Trophoblast cell (in vitro differentiated cells and primary cell): Measurements from ENCODE around the gene GNGT1.
"Not testable (repeated sequence)": the region's sequence is repeated elsewhere in the genome, so short reads cannot be mapped to it uniquely, and the experiment has no call there.

Experiments used
- DNase-seq, 2 donors: peaks; one replicate each; pipeline ENCODE4 v3.0.0-alpha.2; 2016
- H2AFZ ChIP-seq: 2 replicates; pipeline ENCODE4 v1.6.1; 2013; ENCODE audit warnings: low read length, moderate library complexity, mild to moderate bottlenecking; ENCODE audit not compliant: insufficient read depth, poor library complexity
- H2AK5ac ChIP-seq: 2 replicates; pipeline ENCODE4 v1.6.1; 2013; ENCODE audit warnings: mild to moderate bottlenecking, low read length
- H2BK120ac ChIP-seq: 2 replicates; pipeline ENCODE4 v1.6.1; 2013; ENCODE audit warnings: low read length, mild to moderate bottlenecking, moderate library complexity; ENCODE audit not compliant: insufficient read depth, poor library complexity
- H2BK12ac ChIP-seq: 2 replicates; pipeline ENCODE4 v1.6.1; 2013; ENCODE audit warnings: mild to moderate bottlenecking, low read length, moderate library complexity
- H2BK5ac ChIP-seq: 2 replicates; pipeline ENCODE4 v1.6.1; 2013; ENCODE audit warnings: low read length, low read depth, moderate library complexity, mild to moderate bottlenecking; ENCODE audit not compliant: poor library complexity
- H3K14ac ChIP-seq: 2 replicates; pipeline ENCODE4 v1.6.1; 2013; ENCODE audit warnings: mild to moderate bottlenecking, low read length
- H3K18ac ChIP-seq: 2 replicates; pipeline ENCODE4 v1.6.1; 2013; ENCODE audit warnings: mild to moderate bottlenecking, low read length
- H3K23ac ChIP-seq: 2 replicates; pipeline ENCODE4 v1.6.1; 2013; ENCODE audit warnings: low read length
- H3K27ac ChIP-seq: 2 replicates; pipeline ENCODE4 v1.5.1; 2013; ENCODE audit warnings: low read depth, mild to moderate bottlenecking, inconsistent platforms, low read length, moderate library complexity
- H3K27me3 ChIP-seq: 2 replicates; pipeline ENCODE4 v1.6.1; 2013; ENCODE audit warnings: inconsistent platforms, mild to moderate bottlenecking, low read length, moderate library complexity; ENCODE audit not compliant: insufficient read depth
- H3K36me3 ChIP-seq, 2 experiments: 1 replicate in 1 of 2; 2 replicates in 1 of 2; pipeline ENCODE4 v1.6.1; 2013; ENCODE audit warnings: low read length in 2 of 2, mild to moderate bottlenecking in 2 of 2, moderate library complexity in 1 of 2; ENCODE audit not compliant: insufficient read depth in 2 of 2, control insufficient read depth in 1 of 2
- H3K4ac ChIP-seq: 2 replicates; pipeline ENCODE4 v1.6.1; 2013; ENCODE audit warnings: low read depth, mild to moderate bottlenecking, low read length, moderate library complexity
- H3K4me1 ChIP-seq, 2 experiments: 1 replicate in 1 of 2; 2 replicates in 1 of 2; pipeline ENCODE4 v1.6.1; 2013; ENCODE audit warnings: low read length in 2 of 2, mild to moderate bottlenecking in 2 of 2, moderate library complexity in 1 of 2; ENCODE audit not compliant: insufficient read depth in 2 of 2, control insufficient read depth in 1 of 2
- H3K4me2 ChIP-seq: 2 replicates; pipeline ENCODE4 v1.6.1; 2013; ENCODE audit warnings: inconsistent platforms, mild to moderate bottlenecking, low read length, moderate library complexity
- H3K4me3 ChIP-seq: 2 replicates; pipeline ENCODE4 v1.5.1; 2013; ENCODE audit warnings: mild to moderate bottlenecking, low read depth, low read length, inconsistent platforms
- H3K79me1 ChIP-seq: one replicate; pipeline ENCODE4 v1.6.1; 2013; ENCODE audit warnings: low read length
- H3K79me2 ChIP-seq: 2 replicates; pipeline ENCODE4 v1.6.1; 2013; ENCODE audit warnings: low read length, mild to moderate bottlenecking; ENCODE audit not compliant: control insufficient read depth, insufficient read depth, poor library complexity
- H3K9ac ChIP-seq: 2 replicates; pipeline ENCODE4 v1.6.1; 2013; ENCODE audit warnings: mild to moderate bottlenecking, low read length
- H3K9me3 ChIP-seq: 2 replicates; pipeline ENCODE4 v1.6.1; 2013; ENCODE audit warnings: low read depth, mild to moderate bottlenecking, control low read depth, inconsistent platforms, low read length; ENCODE audit not compliant: insufficient read depth
- H4K12ac ChIP-seq: 2 replicates; pipeline ENCODE4 v1.6.1; 2013; ENCODE audit warnings: low read depth, mild to moderate bottlenecking, low read length, moderate library complexity
- H4K8ac ChIP-seq: 2 replicates; pipeline ENCODE4 v1.6.1; 2013; ENCODE audit warnings: low read depth, mild to moderate bottlenecking, low read length, moderate library complexity
- H4K91ac ChIP-seq: one replicate; pipeline ENCODE4 v1.6.1; 2013; ENCODE audit warnings: low read depth, mild to moderate bottlenecking, low read length, moderate library complexity
- WGBS: extraction: QIAGEN DNeasy Blood & Tissue Kit; methylation state at CpG from one replicate; pipeline ENCODE4 v1.1.7; 2013; ENCODE audit warnings: missing lambda C conversion rate; ENCODE audit not compliant: insufficient read length, insufficient coverage; ENCODE audit errors: extremely low coverage; 5-methylcytosine and 5-hydroxymethylcytosine counted together

Gene GNGT1

DNA sequence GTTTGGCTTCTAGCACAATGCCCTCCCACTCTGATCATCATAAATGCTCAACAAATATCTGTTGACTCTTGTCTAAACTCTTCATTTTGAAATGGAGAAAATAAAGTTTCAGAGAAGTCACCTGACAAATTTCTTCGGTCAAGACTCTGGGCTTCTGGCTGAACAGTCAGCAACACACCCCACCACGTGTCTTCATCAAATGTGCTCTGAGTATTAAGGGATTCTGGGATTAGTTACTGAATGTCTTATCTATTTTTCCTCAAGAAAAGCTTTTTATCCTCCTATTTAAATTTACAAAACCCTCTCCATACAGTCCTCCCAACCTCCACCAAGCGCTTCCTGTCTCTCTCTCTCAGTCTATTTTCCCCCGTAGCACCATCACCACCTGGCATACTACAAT is 9.9 kb downstream of the GNGT1 start:
- not testable (repeated sequence) for H2AFZ ChIP-seq, DNase-seq, H3K27ac ChIP-seq, H3K18ac ChIP-seq, H3K4me3 ChIP-seq, H2AK5ac ChIP-seq, H2BK120ac ChIP-seq, H3K79me2 ChIP-seq, H2BK12ac ChIP-seq, H3K9me3 ChIP-seq, H3K4me2 ChIP-seq, H3K23ac ChIP-seq, H3K14ac ChIP-seq, H3K4ac ChIP-seq, H3K4me1 ChIP-seq, H4K8ac ChIP-seq, H4K91ac ChIP-seq, H3K36me3 ChIP-seq, H3K79me1 ChIP-seq, H4K12ac ChIP-seq, H3K9ac ChIP-seq, H3K27me3 ChIP-seq, H2BK5ac ChIP-seq
- no CpG with 5 or more reads among the region's 4 CpGs for WGBS

DNA sequence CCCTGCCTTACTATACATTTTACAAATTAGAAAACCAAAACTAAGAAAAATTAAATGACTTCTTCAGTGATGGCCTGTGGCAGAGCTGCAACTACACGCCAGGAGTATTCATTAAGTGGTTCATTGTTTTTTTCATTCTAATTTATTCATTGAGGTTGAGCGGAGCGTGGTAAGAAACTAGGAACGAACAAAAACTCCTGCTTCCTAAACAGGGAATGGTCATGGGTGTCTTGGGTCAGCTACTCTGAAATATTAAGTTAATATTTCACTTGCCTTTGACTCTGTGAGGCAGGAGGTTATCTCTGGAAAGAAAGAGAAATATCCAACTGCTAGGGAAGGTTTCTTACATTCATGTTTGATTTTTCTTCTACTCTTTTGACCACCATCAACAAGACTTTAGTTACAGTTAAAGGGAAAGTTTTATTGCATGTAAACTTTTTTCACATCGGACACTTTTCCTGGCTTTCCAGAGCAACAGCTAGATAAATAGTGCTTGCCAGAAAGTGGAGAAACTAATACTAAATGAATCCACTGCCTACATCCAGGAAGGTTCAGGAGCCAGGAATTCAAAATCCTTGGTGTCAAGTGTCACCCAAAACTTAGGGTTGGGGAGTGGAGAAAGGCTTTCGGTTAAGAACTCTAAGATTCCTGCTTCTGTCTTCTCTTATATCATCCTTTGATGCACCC is 14.3 kb downstream of the GNGT1 start:
- no CpG with 5 or more reads among the region's 6 CpGs for WGBS
- no peak overlapping the region for H4K91ac ChIP-seq

DNA sequence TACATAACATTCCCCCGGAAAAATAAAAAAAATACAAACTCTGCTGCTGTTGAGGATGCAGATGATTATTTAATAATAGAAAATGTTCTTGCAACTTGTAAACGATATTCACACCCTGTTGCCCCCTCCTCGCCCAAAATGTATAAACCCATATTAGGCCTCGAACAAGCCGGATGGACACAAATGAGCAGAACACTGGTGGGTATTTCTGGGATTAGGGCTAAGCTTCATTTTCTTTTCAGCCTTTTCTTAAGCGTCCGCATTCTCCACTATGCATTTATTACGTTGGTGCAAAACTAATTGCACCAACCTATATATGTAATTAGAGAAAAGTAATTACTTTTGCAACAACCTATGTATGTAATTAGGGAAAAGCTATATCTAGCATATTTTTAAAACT is 14.8 kb downstream of the GNGT1 start:
- no peak overlapping the region for H2BK12ac ChIP-seq
- H3K23ac ChIP-seq: no peak overlapping the region

More for the DNA sequence above, 14.3 kb downstream of the GNGT1 start:
- H4K12ac ChIP-seq: no peak overlapping the region
- no peak overlapping the region for H3K23ac ChIP-seq
- DNase-seq: no peak
- no peak overlapping the region for H2AK5ac ChIP-seq
- no peaks in the 10 kb centered on the region for H3K9me3 ChIP-seq
- peaks cover 5% of the 10 kb centered on the region for H3K79me1 ChIP-seq
- peaks cover 3% of the 10 kb centered on the region for H3K79me2 ChIP-seq
- no peak overlapping the region for H2BK120ac ChIP-seq
- H3K27ac ChIP-seq: no peak overlapping the region
- no peak overlapping the region for H3K4ac ChIP-seq
- no peak overlapping the region for H3K4me3 ChIP-seq
- no peaks in the 10 kb centered on the region for H3K27me3 ChIP-seq
- H2AFZ ChIP-seq: no peak overlapping the region
- no peaks in the 10 kb centered on the region for H3K36me3 ChIP-seq
- peaks cover 0 to 2% of the 10 kb centered on the region in 2 experiments for H3K4me1 ChIP-seq
- no peak overlapping the region for H3K9ac ChIP-seq
- no peak overlapping the region for H2BK5ac ChIP-seq
- no peak overlapping the region for H2BK12ac ChIP-seq
- no peak overlapping the region for H4K8ac ChIP-seq
- H3K18ac ChIP-seq: no peak overlapping the region
- H3K4me2 ChIP-seq: no peak overlapping the region
- H3K14ac ChIP-seq: no peak overlapping the region

DNA sequence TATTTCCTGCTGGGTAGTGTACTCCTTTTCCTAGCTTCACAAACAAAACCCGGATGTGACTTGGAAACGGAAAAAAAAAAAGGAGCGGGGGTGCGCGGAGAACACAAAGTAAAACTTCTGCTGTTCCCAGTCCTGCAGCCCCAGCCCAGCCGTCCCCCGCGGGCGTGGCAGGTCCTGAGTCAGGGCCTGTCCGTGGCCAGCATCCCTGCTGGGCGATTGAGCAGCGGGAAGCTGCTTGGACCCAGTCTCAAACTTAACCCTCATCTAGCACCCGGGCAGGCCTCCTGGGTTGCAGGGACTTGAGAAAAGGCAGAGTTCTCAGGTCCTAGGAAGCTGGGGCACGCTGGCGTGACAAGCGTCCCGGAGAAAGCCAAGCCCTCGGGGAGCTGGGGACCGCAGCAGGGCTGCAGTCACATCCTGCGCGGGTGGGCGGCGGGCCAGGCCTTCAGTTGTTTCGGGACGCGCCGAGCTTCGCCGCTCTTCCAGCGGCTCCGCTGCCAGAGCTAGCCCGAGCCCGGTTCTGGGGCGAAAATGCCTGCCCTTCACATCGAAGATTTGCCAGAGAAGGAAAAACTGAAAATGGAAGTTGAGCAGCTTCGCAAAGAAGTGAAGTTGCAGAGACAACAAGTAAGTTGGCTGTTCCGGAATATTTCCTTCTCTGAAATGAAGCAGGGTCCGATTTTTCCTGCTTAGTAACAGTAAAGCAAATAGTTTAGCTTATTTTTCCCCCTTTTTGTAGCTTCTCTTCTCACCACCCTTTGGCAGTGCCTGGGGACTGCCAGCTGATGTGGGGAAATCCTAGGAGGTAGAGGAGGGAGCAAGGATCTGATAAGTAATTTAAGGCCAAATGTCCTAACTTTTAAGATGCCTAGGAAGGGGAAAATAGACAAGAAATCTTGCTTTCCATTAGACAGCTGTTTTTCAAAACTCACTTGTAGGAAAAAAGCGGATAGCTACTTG is 15.5 kb downstream of the GNGT1 start, which contains the start of gene GNG11:
TSS of gene GNG11 (plus strand) at position 129 of the 960 bp plus-strand sequence. CDS start at position 532, 403 bp downstream.
- no peaks in the 10 kb centered on the region for H3K9me3 ChIP-seq
- peak within 1 kb of the TSS; percentile 83 for H3K4me2 ChIP-seq
- H3K79me2 ChIP-seq: peaks cover 3% of the 10 kb centered on the region
- H2BK120ac ChIP-seq: peak within 1 kb of the TSS; percentile 50
- peak within 1 kb of the TSS; percentile 28 for H3K9ac ChIP-seq
- H3K27me3 ChIP-seq: no peaks in the 10 kb centered on the region
- peak within 1 kb of the TSS; percentile 28 for H2AFZ ChIP-seq
- H4K91ac ChIP-seq: peak within 1 kb of the TSS; percentile 62
- peak within 1 kb of the TSS; percentile 23 for H2BK12ac ChIP-seq
- WGBS: no CpG with 5 or more reads among the region's 39 CpGs
- DNase-seq: peak; percentile 1 to 28
- no peak within 1 kb of the TSS for H2AK5ac ChIP-seq
- H3K18ac ChIP-seq: peak within 1 kb of the TSS; percentile 0
- peak within 1 kb of the TSS; percentile 65 for H3K4me3 ChIP-seq
- H4K12ac ChIP-seq: peak within 1 kb of the TSS; percentile 17
- peak within 1 kb of the TSS; percentile 52 for H4K8ac ChIP-seq
- H2BK5ac ChIP-seq: peak within 1 kb of the TSS; percentile 21
- peaks cover 0 to 2% of the 10 kb centered on the region in 2 experiments for H3K4me1 ChIP-seq
- H3K36me3 ChIP-seq: no peaks in the 10 kb centered on the region
- H3K4ac ChIP-seq: no peak within 1 kb of the TSS
- peaks cover 5% of the 10 kb centered on the region for H3K79me1 ChIP-seq
- no peak within 1 kb of the TSS for H3K23ac ChIP-seq
- H3K14ac ChIP-seq: peak within 1 kb of the TSS; percentile 16
- H3K27ac ChIP-seq: no peak within 1 kb of the TSS

More for the DNA sequence above, 14.8 kb downstream of the GNGT1 start:
- no peak overlapping the region for H4K91ac ChIP-seq
- no peak overlapping the region for H4K12ac ChIP-seq
- WGBS: no CpG with 5 or more reads among the region's 8 CpGs
- H4K8ac ChIP-seq: no peak overlapping the region
- no peak overlapping the region for H2BK5ac ChIP-seq
- H3K27me3 ChIP-seq: no peaks in the 10 kb centered on the region
- H2AFZ ChIP-seq: no peak overlapping the region
- H3K79me1 ChIP-seq: peaks cover 5% of the 10 kb centered on the region
- H3K18ac ChIP-seq: no peak overlapping the region
- no peak overlapping the region for H3K4me3 ChIP-seq
- no peaks in the 10 kb centered on the region for H3K36me3 ChIP-seq
- no peak overlapping the region for H2BK120ac ChIP-seq
- H2AK5ac ChIP-seq: no peak overlapping the region
- no peak overlapping the region for H3K9ac ChIP-seq
- peaks cover 3% of the 10 kb centered on the region for H3K79me2 ChIP-seq
- H3K9me3 ChIP-seq: no peaks in the 10 kb centered on the region
- no peak for DNase-seq
- H3K14ac ChIP-seq: no peak overlapping the region
- no peak overlapping the region for H3K27ac ChIP-seq
- no peak overlapping the region for H3K4me2 ChIP-seq
- peaks cover 0 to 2% of the 10 kb centered on the region in 2 experiments for H3K4me1 ChIP-seq
- no peak overlapping the region for H3K4ac ChIP-seq
